SU-DHL-6 (cell line): ENCODE measurements around the gene URM1.

Source experiments
- H2AFZ ChIP-seq: fragments of 200-600 bp; sonication (generic); 2 replicates; pipeline ENCODE4 v1.6.1; 2014; ENCODE audit warnings: low read depth, mild to moderate bottlenecking, moderate library complexity, mixed read lengths, antibody characterized with exemption, low read length; ENCODE audit not compliant: severe bottlenecking
- H3F3A ChIP-seq: fragments of 200-600 bp; shearing (Covaris generic); 2 replicates; pipeline ENCODE4 v1.6.0; 2016; ENCODE audit warnings: antibody characterized with exemption, mild to moderate bottlenecking; ENCODE audit not compliant: insufficient read depth
- H3K27ac ChIP-seq: fragments of 200-600 bp; sonication (generic); 2 replicates; pipeline ENCODE4 v1.5.1; 2016; ENCODE audit warnings: low read depth, mild to moderate bottlenecking, low read length, moderate library complexity, mixed read lengths
- H3K27me3 ChIP-seq: fragments of 200-600 bp; sonication (generic), shearing (Covaris generic); 2 replicates; pipeline ENCODE4 v1.6.0; 2014; ENCODE audit warnings: mild to moderate bottlenecking, low read length
- H3K36me3 ChIP-seq: fragments of 200-600 bp; sonication (generic); 2 replicates; pipeline ENCODE4 v1.6.1; 2014; ENCODE audit warnings: mild to moderate bottlenecking, low read length, mixed read lengths
- H3K4me2 ChIP-seq: fragments of 300-600, 200-600 bp; shearing (Covaris generic), sonication (generic); 2 replicates; pipeline ENCODE4 v1.6.0; 2014; ENCODE audit warnings: low read length, low read depth, mild to moderate bottlenecking; ENCODE audit not compliant: poor library complexity, severe bottlenecking
- H3K4me3 ChIP-seq: fragments of 200-600 bp; sonication (generic); 2 replicates; pipeline ENCODE4 v1.5.1; 2014; ENCODE audit warnings: antibody characterized with exemption, low read length, mild to moderate bottlenecking, mixed read lengths; ENCODE audit not compliant: insufficient read depth, poor library complexity, severe bottlenecking
- H3K79me2 ChIP-seq: fragments of 200-600 bp; sonication (generic); 2 replicates; pipeline ENCODE4 v1.6.1; 2014; ENCODE audit warnings: mild to moderate bottlenecking, low read length, moderate library complexity; ENCODE audit not compliant: insufficient read depth
- H3K9ac ChIP-seq: fragments of 200-600 bp; sonication (generic); 2 replicates; pipeline ENCODE4 v1.7.0; 2014; ENCODE audit warnings: mild to moderate bottlenecking, low read length
- H3K9me2 ChIP-seq: fragments of 200-600 bp; sonication (generic); replicated peaks from 2 replicates; pipeline ENCODE4 v1.6.1; 2014; ENCODE audit warnings: low read length; ENCODE audit not compliant: insufficient read depth
- H3K9me3 ChIP-seq: fragments of 200-600 bp; sonication (generic); 2 replicates; pipeline ENCODE4 v1.6.1; 2014; ENCODE audit warnings: low read length, mixed read lengths; ENCODE audit not compliant: insufficient read depth
- H4K20me1 ChIP-seq: fragments of 200-600 bp; sonication (generic); 2 replicates; pipeline ENCODE4 v1.6.1; 2014; ENCODE audit warnings: low read depth, mild to moderate bottlenecking, antibody characterized with exemption, low read length, moderate library complexity, mixed read lengths
- CTCF ChIP-seq: fragments of 200-600 bp; sonication (generic); IDR thresholded peaks from one replicate; pipeline ENCODE4 v1.5.1; 2017; ENCODE audit warnings: antibody characterized with exemption, mild to moderate bottlenecking, low read length, moderate library complexity; ENCODE audit not compliant: insufficient read depth, poor library complexity, severe bottlenecking
- EZH2phosphoT487 ChIP-seq: fragments of 200-600 bp; sonication (generic), shearing (Covaris generic); conservative IDR thresholded peaks from 2 replicates; pipeline ENCODE4 v1.6.1; 2018; ENCODE audit warnings: mild to moderate bottlenecking, antibody characterized with exemption, low read length, moderate library complexity, mixed read lengths

The URM1 gene

DNA sequence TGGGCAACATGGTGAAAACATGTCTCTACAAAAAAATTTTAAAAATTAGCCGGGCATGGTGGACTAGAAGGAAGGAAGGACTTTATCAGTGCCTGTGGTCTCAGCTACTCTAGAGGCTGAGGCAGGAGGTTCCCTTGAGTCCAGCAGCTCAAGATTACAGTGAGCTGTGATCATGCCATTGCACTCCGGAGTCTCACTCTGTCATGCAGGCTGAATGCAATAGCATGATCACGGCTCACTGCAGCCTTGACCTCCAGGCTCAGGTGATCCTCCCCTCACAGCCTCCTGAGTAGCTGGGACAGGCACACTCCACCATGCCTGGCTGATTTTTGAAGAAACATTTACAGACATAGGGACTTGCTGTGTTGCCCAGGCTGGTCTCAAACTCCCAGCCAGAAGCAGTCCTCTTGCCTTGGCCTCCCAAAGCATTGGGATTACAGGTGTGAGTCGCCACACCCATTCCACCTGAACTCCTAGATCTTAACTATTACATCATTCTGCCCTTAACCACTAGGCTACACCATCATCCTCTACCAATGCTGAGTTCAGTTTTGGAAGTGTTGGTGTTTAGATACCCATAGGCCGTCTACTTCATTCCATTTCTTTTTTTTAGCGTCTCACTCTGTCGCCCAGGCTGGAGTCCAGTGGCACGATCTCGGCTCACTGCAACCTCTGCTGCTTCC, 2.0 kb upstream of the URM1 start:
- no peaks in the 10 kb centered on the region for H3K9me3 ChIP-seq
- no peaks in the 10 kb centered on the region for H3K36me3 ChIP-seq
- H4K20me1 ChIP-seq = no peaks in the 10 kb centered on the region
- H3K27ac ChIP-seq = no peak overlapping the region
- no peaks in the 10 kb centered on the region for H3F3A ChIP-seq
- H3K4me3 ChIP-seq = no peak overlapping the region
- H3K9ac ChIP-seq = no peak overlapping the region
- no peak overlapping the region for H3K4me2 ChIP-seq
- peaks cover 28% of the 10 kb centered on the region for H3K79me2 ChIP-seq
- TF ChIP-seq CTCF (no peak), EZH2phosphoT487 (no peak)
- no peaks in the 10 kb centered on the region for H3K27me3 ChIP-seq
- no peak overlapping the region for H2AFZ ChIP-seq
- H3K9me2 ChIP-seq = no peaks in the 10 kb centered on the region

GRCh38 chr9:128370367-128370751, 815 bp upstream of the URM1 start:
- H2AFZ ChIP-seq = peak overlapping the region; percentile 81
- no peaks in the 10 kb centered on the region for H4K20me1 ChIP-seq
- H3K27me3 ChIP-seq = no peaks in the 10 kb centered on the region
- H3K9me3 ChIP-seq = no peaks in the 10 kb centered on the region
- H3K9ac ChIP-seq = peak overlapping the region; percentile 90
- peak overlapping the region; percentile 99 for H3K4me3 ChIP-seq
- no peaks in the 10 kb centered on the region for H3K9me2 ChIP-seq
- no peak overlapping the region for H3K27ac ChIP-seq
- no peaks in the 10 kb centered on the region for H3K36me3 ChIP-seq
- peaks cover 38% of the 10 kb centered on the region for H3K79me2 ChIP-seq
- H3K4me2 ChIP-seq = peak overlapping the region; percentile 84
- no peaks in the 10 kb centered on the region for H3F3A ChIP-seq
- TF ChIP-seq EZH2phosphoT487 (no peak), CTCF (no peak)

DNA sequence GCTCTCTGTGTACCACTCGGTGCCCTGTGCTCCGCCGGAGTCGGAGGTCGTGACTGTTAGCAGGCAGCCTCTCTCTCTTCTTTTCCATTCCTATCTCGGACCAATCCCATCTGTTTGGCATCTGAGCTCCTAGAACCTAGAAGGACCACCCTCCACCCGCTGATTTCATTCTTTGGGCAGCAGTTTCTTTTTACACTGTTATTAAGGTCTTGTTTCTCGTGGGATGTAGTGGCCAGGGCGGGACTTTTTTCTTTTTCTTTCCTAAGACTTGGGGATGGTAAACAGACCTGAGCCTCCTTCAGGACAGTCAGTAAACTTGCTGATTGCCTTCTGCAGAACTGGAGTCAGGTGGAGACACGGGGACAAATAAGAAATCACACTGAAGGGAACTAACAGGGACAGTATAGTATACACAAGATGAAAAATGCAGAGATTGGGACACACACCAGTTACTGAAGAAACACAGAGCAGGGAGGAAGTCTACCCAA, 500 bp downstream of the URM1 start:
- Histone ChIP-seq H3K9me2 (no peaks in the 10 kb centered on the region), H2AFZ (peak overlapping the region; percentile 88)

More for the DNA sequence above, 500 bp downstream of the URM1 start:
- Histone ChIP-seq H3K4me2 (peak overlapping the region; percentile 89), H3K27ac (0 out of 2 replicates have a peak overlapping the region, but pooled peaks have one; percentile 22), H3K9me3 (no peaks in the 10 kb centered on the region), H3K4me3 (peak overlapping the region; percentile 99), H3F3A (no peaks in the 10 kb centered on the region), H3K27me3 (no peaks in the 10 kb centered on the region), H3K36me3 (no peaks in the 10 kb centered on the region), H3K9ac (peak overlapping the region; percentile 90), H4K20me1 (no peaks in the 10 kb centered on the region), H3K79me2 (peaks cover 50% of the 10 kb centered on the region)
- no peak for TF ChIP-seq CTCF
- no peak for TF ChIP-seq EZH2phosphoT487
